HFFc6 (cell line): Measurements from ENCODE around the gene UAP1L1. TPM values are rescaled to one million over a fixed set of nuclear protein-coding genes. Genes with fewer than 3 reads are reported as not detected.

Source experiments
- total RNA-seq, 6 experiments: library from RNA; stranded (reverse); fragmentation: NEBNext Ultra II Directional; extraction: Animal tissue kit (Norgen Biotek cat#: 25700); gene quantifications; 2 replicates in 1 of 6; 3 replicates in 5 of 6; pipeline ENCODE4 v1.2.3, GENCODE V29; 2021

The UAP1L1 gene
- total RNA-seq, 6 experiments from 2014 or later = 9.4 to 13.1 (median 10.6) TPM

Other genes with a start within 250 kb of the UAP1L1 start
- 1 to 10 TPM; 4.5 to 8.0 (median 5.3) TPM for gene AJM1, start 235.0 kb upstream of the UAP1L1 start, total RNA-seq
- 100 to 1,000 TPM; 156 to 181 (median 169) TPM for gene PHPT1, start 228.1 kb upstream of the UAP1L1 start, total RNA-seq
- 1 to 10 TPM; 2.3 to 3.4 (median 3.0) TPM for gene MAMDC4, start 225.2 kb upstream of the UAP1L1 start, total RNA-seq
- gene EDF1, start 211.2 kb upstream of the UAP1L1 start, total RNA-seq = 100 to 1,000 TPM; 369 to 460 (median 443) TPM
- gene TRAF2, start 191.0 kb upstream of the UAP1L1 start, total RNA-seq = 10 to 100 TPM; 11.1 to 15.9 (median 13.6) TPM
- 100 to 1,000 TPM in 1 of 6 experiments, 10 to 100 TPM in 5; 89.1 to 102 (median 94.4) TPM for gene FBXW5, start 132.8 kb upstream of the UAP1L1 start, total RNA-seq
- gene C8G, start 132.3 kb upstream of the UAP1L1 start, total RNA-seq = 1 to 10 TPM in 3 of 6 experiments, under 1 TPM in 3; 0.51 to 1.8 (median 0.97) TPM
- gene LCN12, start 125.2 kb upstream of the UAP1L1 start, total RNA-seq = under 1 TPM in 2 of 6 experiments, not detected in 4; 0.14 to 0.31 TPM
- gene PTGDS, start 100.0 kb upstream of the UAP1L1 start, total RNA-seq = not detected
- gene LCNL1, start 94.5 kb upstream of the UAP1L1 start, total RNA-seq = not detected
- 10 to 100 TPM; 26.0 to 42.6 (median 29.0) TPM for gene PAXX, start 85.1 kb upstream of the UAP1L1 start, total RNA-seq
- gene CLIC3, start 80.9 kb upstream of the UAP1L1 start, total RNA-seq = 10 to 100 TPM in 2 of 6 experiments, 1 to 10 TPM in 4; 2.7 to 14.6 (median 4.0) TPM
- 10 to 100 TPM; 18.3 to 36.3 (median 23.6) TPM for gene ABCA2, start 49.3 kb upstream of the UAP1L1 start, total RNA-seq
- gene FUT7, start 45.4 kb upstream of the UAP1L1 start, total RNA-seq = not detected
- 100 to 1,000 TPM; 112 to 197 (median 119) TPM for gene NPDC1, start 31.3 kb upstream of the UAP1L1 start, total RNA-seq
- under 1 TPM in 3 of 6 experiments, not detected in 3; 0.12 to 0.28 (median 0.16) TPM for gene ENTPD2, start 23.5 kb upstream of the UAP1L1 start, total RNA-seq
- 10 to 100 TPM in 5 of 6 experiments, 1 to 10 TPM in 1; 7.7 to 14.8 (median 11.3) TPM for gene SAPCD2, start 7.0 kb upstream of the UAP1L1 start, total RNA-seq
- 10 to 100 TPM; 70.1 to 90.2 (median 77.6) TPM for gene MAN1B1, start 9.5 kb downstream of the UAP1L1 start, total RNA-seq
- 10 to 100 TPM; 47.5 to 90.2 (median 51.1) TPM for gene DPP7, start 37.2 kb downstream of the UAP1L1 start, total RNA-seq
- gene GRIN1, start 61.6 kb downstream of the UAP1L1 start, total RNA-seq = 1 to 10 TPM in 1 of 6 experiments, under 1 TPM in 2, not detected in 3; 0.51 to 1.1 (median 0.66) TPM
- gene LRRC26, start 92.5 kb downstream of the UAP1L1 start, total RNA-seq = not detected
- gene TMEM210, start 94.5 kb downstream of the UAP1L1 start, total RNA-seq = not detected
- 10 to 100 TPM; 34.8 to 41.5 (median 37.4) TPM for gene ANAPC2, start 111.0 kb downstream of the UAP1L1 start, total RNA-seq
- 10 to 100 TPM; 76.7 to 82.8 (median 82.1) TPM for gene SSNA1, start 111.2 kb downstream of the UAP1L1 start, total RNA-seq
- gene TPRN, start 123.2 kb downstream of the UAP1L1 start, total RNA-seq = 10 to 100 TPM in 4 of 6 experiments, 1 to 10 TPM in 2; 9.9 to 18.1 (median 13.3) TPM
- 10 to 100 TPM; 38.7 to 47.4 (median 40.1) TPM for gene TMEM203, start 128.1 kb downstream of the UAP1L1 start, total RNA-seq
- 10 to 100 TPM; 13.1 to 17.3 (median 16.6) TPM for gene NDOR1, start 128.2 kb downstream of the UAP1L1 start, total RNA-seq
- 1 to 10 TPM; 2.5 to 3.8 (median 3.4) TPM for gene RNF208, start 144.7 kb downstream of the UAP1L1 start, total RNA-seq
- under 1 TPM; 0.41 to 0.97 (median 0.68) TPM for gene CYSRT1, start 147.7 kb downstream of the UAP1L1 start, total RNA-seq
- gene RNF224, start 150.0 kb downstream of the UAP1L1 start, total RNA-seq = not detected
- not detected for gene SLC34A3, start 153.4 kb downstream of the UAP1L1 start, total RNA-seq
- 100 to 1,000 TPM; 415 to 760 (median 681) TPM for gene TUBB4B, start 163.8 kb downstream of the UAP1L1 start, total RNA-seq
- not detected for gene STPG3, start 173.8 kb downstream of the UAP1L1 start, total RNA-seq
- gene NELFB, start 177.8 kb downstream of the UAP1L1 start, total RNA-seq = 10 to 100 TPM; 48.5 to 59.9 (median 52.7) TPM
- gene TOR4A, start 200.2 kb downstream of the UAP1L1 start, total RNA-seq = 10 to 100 TPM; 58.4 to 76.2 (median 62.2) TPM
- gene NRARP, start 224.8 kb downstream of the UAP1L1 start, total RNA-seq = under 1 TPM in 5 of 6 experiments, not detected in 1; 0.09 to 0.36 (median 0.17) TPM